NCI-H1930 (cell line): Measurements from ENCODE around the gene PPARD.
A peak's percentile ranks its signal among the peaks of the same experiment; 100 is the strongest.
"Not testable (repeated sequence)": the region's sequence is repeated elsewhere in the genome, so short reads cannot be mapped to it uniquely, and the experiment has no call there.

Experiments used
- DNase-seq, 2 experiments: peaks; one replicate each; lab custom pipeline; 2025; lab: John Stamatoyannopoulos, UW

Gene PPARD

DNA sequence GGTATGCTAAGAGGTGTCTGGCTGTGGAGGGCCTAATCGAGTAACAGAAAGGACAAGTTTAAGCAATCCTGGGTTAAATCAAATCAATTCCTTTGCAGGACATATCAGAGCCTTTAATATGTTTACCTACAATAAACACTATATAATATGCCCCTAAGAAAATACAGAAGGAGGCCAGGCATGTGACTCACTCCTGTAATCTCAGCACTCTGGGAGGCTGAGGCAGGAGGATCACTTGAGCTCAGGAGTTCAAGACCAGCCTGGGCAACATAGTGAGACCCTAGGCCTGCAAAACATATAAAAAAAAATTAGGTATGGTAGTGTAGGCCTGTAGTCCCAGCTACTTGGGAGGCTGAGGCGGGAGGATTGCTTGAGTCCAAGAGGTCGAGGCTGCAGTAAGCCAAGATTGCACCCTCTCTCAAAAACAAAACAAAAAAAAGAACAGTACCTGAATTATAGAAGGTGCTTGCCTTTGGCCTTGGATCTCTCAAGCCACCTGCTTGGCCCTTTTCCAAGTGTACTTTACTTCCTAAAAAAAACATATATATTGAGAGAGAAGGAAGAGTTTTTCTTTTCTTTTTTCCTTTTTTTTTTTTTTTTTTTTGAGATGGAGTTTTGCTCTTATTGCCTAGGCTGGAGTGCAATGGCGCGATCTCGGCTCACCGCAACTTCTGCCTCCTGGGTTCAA, 96.2 kb downstream of the PPARD start:
- not testable (repeated sequence) for DNase-seq

DNA sequence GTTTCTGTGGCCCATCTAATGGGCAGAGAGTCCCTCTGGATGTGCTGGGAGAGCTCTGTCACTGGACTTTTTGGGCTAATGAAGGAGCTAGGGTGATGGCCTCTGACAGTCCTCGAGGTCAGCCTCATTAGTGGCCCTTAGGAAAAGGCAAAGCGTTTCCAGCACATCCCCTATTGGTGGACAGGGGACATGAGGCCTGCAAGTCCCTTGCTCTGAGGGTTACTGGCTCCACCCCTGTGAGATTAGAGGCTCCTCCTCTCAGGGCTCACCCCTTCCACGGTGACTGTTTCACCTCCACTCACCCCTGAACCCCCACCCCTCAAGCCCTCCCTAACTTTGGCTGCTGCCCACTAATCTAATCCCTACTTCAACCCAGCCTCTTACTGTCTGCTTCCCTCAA, 97.0 kb downstream of the PPARD start:
- DNase-seq, result no peak

DNA sequence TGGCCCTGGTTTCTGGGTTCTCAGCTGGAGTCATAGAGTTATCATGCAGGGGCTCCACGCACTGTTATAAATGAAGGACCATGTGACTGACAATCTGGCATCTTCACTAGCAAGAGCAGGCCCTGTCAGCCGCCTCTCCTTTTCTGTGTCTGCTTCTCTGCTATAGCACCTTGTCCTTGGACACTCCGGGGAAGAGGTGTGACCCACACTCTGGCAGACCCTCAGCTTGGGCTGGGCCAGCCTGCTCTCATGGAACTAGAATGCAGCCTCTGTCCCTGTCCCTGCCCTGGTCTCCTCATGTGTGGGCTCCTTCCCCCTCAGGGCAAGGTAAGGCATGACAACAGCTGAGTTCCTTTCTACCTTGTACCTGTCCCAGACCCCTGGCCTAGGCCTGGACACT, 98.8 kb downstream of the PPARD start:
- no peak for DNase-seq

DNA sequence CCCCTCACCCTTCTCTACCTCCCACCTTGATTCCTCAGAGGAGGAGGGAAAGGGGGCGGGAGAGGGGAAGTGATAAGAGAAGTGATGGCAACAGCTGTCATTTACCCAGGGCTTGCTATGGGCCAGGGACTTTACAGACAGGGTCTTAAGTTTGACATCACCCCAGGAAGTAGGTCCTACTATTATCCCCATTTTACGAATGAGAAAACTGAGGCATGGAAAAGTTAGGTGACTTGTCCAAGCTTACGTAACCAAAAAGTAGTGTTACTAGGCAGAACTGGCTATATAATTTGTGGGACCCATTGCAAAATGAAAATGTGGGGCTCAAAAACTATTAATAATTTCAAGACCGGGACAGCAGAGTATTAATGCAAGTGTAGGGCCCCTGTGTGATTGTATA, 99.3 kb downstream of the PPARD start:
- no peak for DNase-seq

DNA sequence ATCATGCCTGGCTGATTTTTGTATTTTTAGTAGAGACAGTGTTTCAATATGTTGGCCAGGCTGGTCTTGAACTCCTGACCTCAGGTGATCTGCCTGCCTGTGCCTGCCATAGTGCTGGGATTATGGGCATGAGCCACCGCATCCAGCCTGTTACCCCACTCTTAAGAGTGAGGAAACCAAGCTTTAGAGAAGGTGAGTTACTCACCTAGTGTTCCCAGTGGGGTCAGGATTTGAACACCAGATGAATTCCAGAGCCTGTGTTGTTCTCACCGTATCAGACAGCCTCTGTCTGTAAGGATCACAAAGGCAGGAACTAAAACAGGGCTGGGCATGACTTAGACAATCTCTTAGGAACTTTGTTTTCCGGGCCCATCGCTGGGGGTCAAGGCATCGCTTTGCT, 100.3 kb downstream of the PPARD start:
- DNase-seq, result no peak

DNA sequence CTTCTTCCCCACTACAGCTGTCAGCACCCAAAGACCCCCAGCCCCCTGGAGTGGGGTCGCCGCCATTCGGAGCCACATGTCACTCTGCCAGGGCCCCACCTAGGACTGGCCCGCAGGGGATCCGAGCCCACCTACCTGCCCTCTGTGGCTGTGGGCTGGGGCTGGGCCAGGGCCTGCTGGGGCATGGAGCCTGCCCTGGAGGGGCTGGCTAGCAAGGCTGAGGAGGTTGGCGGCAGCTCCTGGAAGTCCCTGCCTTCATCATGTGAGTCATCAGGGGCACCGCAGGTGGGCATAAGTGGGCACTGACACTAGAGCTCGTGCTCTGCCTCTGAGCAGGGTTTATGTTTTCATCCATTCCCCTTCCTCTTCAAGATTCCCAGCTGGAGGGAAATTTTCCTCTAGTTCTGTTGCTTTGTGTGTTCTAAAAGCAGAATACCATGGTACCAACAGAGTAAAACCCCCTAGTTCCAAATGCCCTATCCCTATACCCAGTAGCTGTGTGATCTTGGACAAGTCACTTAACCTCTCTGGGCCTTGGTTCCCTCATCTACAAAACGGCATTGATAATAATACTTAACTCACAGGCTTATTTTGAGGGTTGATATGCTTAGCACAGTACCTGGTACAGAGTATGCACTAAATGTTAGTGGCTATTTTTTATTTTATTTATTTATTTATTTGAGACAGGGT, 101.1 kb downstream of the PPARD start:
- no peak for DNase-seq

DNA sequence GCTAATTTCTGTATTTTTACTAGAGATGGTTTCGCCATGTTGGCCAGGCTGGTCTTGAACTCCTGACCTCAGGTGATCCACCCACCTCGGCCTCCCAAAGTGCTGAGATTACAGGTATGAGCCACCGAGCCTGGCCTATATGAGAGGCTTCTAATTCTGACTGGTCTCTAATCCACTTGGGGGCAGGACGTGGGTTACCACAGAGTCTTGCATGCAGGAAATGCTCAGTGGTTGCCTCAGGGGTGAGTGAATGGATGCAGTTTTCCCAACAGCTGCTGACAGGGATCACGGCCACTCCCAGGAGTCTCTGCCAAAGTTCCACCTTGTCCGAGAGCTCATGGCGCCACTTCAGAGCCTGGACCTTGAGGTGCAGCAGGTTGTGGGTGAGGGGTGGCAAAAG, 103.3 kb downstream of the PPARD start:
- DNase-seq, result no peak

DNA sequence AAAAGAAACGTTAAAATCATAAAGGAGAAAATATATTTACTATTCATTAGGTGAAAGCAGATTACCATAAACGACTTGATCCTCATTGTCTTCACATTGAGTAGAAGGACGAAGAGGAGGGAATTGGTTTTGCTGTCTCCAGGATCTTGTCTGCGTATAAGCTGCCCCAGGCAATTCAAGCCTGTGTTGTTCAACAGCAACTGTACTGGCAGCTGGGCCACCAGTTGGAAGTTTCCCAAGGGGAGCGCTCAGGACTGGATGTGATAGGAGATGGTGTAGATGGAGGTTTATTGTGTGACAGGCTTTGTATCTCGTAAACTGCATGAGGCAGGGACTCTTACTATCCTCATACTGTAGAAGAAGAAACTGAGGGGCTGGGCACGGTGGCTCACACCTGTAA, 105.8 kb downstream of the PPARD start:
- no peak for DNase-seq

DNA sequence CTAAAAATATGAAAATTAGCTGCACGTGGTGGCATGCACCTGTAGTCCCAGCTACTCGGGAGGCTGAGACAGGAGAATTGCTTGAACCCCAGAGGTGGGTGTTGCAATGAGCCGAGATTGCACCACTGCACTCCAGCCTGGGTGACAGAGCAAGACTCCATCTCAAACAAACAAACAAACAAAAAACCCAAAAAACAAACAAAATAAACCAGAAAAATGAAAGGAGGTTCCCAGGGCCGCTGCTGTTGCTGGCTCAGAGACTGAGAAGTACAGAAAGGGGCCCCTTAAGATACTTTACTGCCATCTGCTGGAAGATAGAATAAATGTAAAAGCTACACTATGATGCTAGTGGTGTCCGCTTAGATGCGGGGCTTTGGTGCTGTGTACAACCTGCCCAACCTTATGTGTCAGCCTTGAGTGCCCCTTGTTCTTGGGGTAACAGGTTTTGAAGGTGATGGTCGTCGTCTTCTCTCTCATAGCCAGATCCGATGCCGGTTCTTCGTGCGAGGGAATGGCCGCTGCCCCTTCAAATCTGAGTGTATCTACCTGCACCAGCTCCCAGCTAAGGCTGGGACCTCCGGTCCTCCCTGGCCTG, 107.0 kb downstream of the PPARD start:
- DNase-seq, result peak; percentile 65 to 68

DNA sequence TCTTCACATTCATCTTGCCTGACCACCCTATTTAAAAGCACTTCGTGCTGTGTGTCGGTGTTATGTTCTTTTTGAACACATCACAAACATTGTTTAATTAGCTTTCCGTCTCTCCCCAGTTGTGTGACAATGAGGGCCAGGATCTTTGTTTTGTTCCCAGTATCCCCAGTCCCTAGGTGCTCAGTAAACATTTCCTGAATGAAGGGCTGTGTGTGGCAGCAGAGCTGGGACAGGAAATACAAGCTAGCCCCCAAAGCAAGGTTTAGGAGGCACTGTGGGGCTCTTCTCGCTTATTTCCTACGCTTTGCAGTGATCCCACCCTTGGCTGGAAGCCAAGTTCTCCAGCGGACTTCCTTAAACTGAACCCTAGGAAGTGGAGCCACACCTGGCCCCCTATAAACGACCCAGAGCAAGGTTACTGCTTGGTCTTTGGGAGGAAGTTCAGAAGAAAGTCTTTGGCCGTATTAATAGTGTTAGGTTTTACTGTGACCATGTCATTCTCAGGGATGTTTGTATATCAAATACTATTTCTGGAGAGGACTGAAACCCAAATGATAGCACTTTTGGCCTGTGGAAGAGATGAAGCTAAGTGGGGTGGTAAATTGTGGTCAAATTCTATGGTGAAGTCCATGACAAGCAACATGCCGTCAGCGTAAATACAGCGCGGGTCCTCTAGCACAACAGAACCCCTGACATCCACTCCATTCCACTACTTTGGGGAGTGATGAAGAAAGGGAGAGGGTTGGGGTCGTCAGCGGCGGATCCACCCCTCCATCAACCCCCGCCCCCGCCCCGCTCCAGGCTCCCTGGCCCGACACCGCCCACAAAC, 109.2 kb downstream of the PPARD start:
- no peak for DNase-seq

DNA sequence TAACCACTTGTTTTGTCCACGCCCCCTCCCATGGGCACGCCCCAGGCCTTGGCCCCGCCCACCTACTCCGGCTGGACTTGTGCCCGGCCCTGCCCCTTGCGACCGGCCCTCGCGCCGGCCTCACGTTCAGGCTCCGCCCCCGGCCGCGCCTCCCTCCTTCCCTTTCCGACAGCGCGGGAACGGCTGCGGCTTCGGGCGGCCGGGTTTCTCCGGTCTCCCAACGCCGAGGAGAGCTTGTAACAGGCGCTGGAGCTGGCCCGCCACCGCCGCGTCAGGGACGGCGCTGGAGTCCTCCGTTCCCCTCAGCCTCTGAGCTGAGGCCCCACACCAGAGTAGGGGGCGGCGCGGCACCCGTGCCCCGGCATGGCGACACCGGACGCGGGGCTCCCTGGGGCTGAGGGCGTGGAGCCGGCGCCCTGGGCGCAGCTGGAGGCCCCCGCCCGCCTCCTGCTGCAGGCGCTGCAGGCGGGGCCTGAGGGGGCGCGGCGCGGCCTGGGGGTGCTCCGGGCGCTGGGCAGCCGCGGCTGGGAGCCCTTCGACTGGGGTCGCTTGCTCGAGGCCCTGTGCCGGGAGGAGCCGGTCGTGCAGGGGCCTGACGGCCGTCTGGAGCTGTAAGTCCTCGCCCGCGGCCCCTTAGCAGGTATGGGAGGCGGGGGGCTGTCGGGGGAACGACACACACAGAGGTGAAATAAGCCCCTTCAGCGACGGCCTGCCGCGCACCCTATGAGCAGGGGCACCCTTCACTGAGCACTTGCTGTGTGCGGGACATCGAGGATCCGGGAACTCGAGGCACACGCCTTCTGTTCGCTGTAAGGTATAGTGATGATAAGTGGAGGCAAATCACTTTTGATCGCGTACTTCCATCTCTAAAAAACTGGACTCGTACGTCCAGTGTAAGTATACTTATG, 110.1 kb downstream of the PPARD start, which contains the start of gene FANCE:
TSS of gene FANCE (plus strand) at position 156 of the 908 bp plus-strand sequence. CDS start at position 364, 208 bp downstream.
- DNase-seq, result peak; percentile 82 to 90

DNA sequence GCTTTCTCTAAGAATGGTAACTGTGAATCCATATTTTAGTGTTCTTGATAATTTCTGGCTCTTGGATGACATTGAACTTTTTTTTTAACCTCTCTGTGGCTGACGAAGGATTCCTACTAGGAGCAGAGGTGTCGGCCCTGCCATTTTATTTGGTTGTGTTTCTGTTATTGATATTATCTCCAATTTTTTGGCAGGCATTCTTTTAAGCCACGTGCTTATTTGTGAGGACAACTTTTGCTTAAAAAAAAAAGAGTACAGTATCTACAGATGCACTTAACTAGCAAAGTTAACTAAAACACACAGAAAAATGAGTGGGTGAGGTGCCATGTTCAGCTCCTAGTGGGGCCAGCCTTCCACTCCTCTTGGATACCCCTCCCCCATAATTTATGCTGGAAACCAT, 110.9 kb downstream of the PPARD start:
- no peak for DNase-seq

DNA sequence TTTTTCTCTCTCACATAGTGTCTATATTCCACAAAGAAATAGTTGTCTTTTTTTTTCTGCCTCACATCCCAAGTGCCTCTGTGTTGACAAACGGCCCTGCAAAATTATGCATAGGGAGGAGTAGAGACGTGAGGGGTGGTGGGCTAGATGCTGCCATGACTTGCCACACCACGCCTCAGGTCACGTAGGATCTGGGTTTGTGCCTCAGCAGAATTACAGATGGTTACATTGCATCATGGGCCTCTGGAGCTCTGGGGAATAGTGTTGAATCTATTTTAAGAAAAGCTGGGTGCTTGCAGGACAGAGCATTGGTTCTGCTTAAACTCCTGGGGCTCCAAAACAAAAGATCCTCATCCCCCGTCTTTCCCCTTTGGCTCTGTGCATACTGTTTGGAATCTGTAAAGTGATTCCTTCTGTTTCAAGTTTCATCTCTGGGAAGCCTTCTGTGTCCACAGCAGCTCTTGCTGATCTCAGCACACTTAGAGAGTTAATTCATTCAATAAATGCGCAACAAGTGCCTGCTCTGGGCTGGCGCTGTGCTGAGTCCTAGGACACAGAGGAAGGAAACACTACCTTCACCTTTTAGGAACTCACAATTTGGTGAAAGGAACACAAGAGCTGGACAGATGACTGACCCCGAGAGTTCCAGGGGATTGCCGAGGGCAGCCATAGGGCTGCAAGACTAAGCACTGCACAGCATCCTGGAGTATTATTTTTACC, 112.2 kb downstream of the PPARD start:
- no peak for DNase-seq

DNA sequence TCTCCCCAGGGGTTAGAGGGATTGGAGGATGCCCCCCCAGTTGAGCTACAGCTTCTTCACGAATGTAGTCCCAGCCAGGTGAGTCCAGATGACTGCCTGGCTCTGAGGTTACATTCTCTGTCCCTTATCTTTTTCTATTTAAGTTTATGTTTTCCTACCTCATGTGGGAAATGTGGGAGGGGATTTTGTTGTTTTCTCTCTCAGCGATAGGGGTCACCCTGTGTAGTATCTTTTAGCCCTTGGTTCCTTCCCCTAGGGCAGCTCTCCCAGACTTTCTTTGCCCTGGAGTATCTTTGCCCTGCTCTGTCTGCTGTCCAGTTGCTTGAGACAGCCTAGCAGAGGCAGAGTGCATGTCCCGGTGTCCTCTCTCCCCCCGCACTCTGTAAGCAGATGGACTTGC, 115.5 kb downstream of the PPARD start:
- no peak for DNase-seq

DNA sequence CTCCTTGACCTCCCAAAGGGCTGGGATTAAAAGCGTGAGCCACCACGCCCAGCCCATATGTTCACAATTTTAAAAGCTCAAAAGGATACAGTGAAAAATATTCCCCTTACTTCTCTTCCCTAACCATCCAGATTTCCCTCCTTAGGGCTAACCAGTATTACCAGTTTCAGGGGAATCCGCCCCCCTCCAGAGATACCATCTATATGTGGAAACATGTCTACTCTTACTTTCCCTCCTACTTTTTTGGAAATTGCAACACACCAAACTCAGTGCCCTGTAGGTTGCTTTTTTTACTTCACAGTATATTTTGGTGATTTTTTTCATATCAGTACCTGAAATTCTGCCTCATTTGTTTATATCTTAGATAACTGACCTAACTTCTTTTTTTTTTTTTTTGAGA, 118.9 kb downstream of the PPARD start:
- DNase-seq, result no peak

DNA sequence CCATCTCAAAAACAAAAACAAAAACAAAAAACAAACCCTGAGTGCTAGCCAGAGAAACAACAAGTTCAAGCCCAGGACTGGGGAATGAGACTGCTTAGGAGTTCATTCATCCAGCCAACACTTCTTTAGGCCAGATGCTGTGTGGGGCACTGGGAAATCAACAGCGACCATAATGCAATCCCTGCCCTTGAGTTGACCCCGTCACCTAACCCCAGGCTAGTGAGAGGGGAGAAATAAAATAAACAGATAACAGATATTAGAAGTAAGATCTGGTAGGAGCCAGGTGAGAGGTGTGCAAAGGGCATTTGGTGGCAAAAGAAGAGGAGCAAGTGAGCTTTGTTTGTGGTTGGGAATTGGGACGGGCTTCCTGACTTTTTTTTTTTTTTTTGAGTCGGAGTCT, 120.9 kb downstream of the PPARD start:
- no peak for DNase-seq

DNA sequence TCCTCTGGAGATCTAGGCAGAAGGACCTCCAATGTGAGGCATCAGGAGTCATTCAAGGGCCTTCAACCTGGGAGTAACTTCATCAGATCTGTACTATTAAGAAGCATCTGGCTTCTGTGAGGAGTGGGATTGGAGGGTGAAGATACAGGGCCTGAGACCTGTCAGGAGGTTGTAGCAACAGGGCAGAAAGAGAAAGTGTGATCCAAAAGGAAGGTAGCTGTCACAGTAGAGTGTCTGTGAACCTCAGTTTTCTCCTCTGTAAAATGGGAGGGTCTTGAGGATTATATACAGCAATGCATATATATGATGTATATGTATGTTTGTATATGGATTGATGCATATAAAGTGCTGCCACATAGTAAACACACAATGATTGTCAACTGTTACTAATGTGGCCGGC, 123.3 kb downstream of the PPARD start:
- no peak for DNase-seq

DNA sequence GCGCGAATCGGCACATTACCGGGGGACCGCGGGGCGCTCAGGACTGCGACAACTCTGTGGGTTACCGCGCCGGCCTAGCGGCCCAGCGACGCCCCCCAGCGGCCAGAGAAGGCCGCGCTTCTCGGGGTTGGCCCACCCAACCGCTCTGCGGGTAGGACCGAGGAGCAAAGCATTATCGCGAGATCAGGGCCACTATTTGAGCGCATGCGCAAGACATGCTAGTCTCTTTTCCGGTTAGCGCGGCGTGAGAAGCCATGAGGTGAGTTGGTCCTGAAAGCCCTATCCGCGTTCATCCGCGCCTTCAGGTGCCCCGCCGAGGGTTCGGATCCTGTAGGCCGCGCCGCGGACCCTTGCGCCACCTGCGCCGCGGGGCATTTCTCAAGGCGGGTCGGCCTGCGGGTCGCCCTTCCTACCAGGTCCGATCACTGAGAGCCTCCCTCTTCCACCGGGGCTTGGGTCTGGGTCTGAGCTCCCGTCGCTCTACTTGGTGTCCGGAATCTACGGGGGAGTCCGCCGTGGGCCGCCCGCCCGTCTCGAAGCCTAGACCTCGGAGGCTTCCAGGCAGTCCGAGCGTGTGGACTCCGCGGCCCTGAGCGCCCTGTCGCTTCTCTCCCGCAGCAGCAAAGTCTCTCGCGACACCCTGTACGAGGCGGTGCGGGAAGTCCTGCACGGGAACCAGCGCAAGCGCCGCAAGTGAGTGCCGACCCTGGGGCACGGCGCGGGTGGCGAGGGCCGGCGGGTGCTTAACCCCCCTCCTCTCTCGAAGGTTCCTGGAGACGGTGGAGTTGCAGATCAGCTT, 126.0 kb downstream of the PPARD start, which contains the start of gene RPL10A:
TSS of gene RPL10A (plus strand) at position 221 of the 799 bp plus-strand sequence. CDS start at position 255, 34 bp downstream.
- DNase-seq, result peak; percentile 92 to 97

DNA sequence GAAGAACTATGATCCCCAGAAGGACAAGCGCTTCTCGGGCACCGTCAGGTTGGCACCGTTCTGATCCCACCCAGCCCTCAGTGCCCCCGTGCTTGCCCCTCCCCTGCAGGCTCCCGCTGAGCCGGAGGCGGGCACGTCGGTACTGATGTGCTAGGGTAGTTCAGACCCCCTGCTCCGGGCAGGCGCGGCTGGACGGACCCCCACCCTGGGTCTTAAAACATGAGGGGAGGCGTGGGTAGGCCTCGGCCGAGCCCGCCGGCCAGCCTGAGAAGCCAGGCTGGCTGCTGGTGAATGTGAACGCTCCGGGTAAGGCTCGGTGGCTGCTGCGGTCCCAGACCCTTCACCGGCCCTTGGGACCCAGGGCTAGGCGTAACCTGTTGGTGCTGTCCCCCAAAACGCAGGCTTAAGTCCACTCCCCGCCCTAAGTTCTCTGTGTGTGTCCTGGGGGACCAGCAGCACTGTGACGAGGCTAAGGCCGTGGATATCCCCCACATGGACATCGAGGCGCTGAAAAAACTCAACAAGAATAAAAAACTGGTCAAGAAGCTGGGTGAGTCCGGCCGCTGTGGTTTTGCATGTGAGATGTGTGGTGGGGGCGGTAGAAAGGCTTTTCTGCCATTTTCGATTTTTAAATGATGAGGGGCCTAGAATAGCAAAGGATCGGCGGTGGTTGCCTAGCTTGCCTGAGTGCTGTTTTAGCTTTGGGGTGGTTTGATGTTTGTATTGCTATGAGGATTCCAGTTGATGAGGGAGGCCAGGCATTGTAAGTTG, 126.8 kb downstream of the PPARD start:
- no peak for DNase-seq
